Measurements from ENCODE around the gene BMPER.

GRCh38 chr7:34074421-34074820 lies 169.1 kb downstream of the BMPER start:
- no peak for TF ChIP-seq POLR2AphosphoS5 (IDR thresholded peaks at IDR 0.05)
- TF ChIP-seq CTCF (IDR thresholded peaks at IDR 0.05): no peak
